Measurements from ENCODE around the gene RAPGEF3. TPM values are rescaled to one million over a fixed set of nuclear protein-coding genes. Genes with fewer than 3 reads are reported as not detected.

RAPGEF3 gene
- total and polyA plus RNA-seq, 4 donors, result 8.3 to 40.4 (median 18.9) TPM

- H3K9ac ChIP-seq (ENCODE audit: insufficient read depth in 1 of 2, low read length in 2 of 2), result no peak overlapping the region
- WGBS, 2 donors, result 96 to 98% methylated on average over 2 of the region's 2 CpGs
- H3K27ac ChIP-seq (ENCODE audit: low read depth in 1 of 2, low read length in 1 of 2), result no peak overlapping the region
- ATAC-seq (ENCODE audit: insufficient read depth, low FRiP score) (no peak), DNase-seq (no peak)
- no peak for TF ChIP-seq CTCF (IDR thresholded peaks at IDR 0.05; ENCODE audit: control extremely low read depth, extremely low read depth)
- no peaks in the 10 kb centered on the region for H3K27me3 ChIP-seq (ENCODE audit: control insufficient read depth in 3 of 3, insufficient read depth in 3 of 3, low read length in 2 of 3)
- peaks cover 0 to 7% (median 0%) of the 10 kb centered on the region in 5 donors for H3K4me1 ChIP-seq (ENCODE audit: control insufficient read depth in 5 of 5, insufficient read depth in 5 of 5, low read length in 5 of 5)
- no peak overlapping the region for H3K4me3 ChIP-seq
- H3K36me3 ChIP-seq (ENCODE audit: control insufficient read depth in 4 of 4, insufficient read depth in 4 of 4, low read length in 4 of 4), result peaks cover 4 to 11% (median 8%) of the 10 kb centered on the region in 4 donors
- H3K9me3 ChIP-seq (ENCODE audit: control insufficient read depth in 4 of 4, insufficient read depth in 3 of 4, low read length in 3 of 4), result no peaks in the 10 kb centered on the region
Measured at GRCh38 chr12:47700263-47700662, 58.4 kb downstream of the RAPGEF3 start.

- 93 to 94% methylated on average over 7 of the region's 7 CpGs for whole genome bisulfite sequencing, 2 donors
- no peaks in the 10 kb centered on the region for H3K27me3 ChIP-seq (ENCODE audit: control insufficient read depth in 3 of 3, insufficient read depth in 3 of 3, low read length in 2 of 3)
- peaks cover 4 to 15% (median 11%) of the 10 kb centered on the region in 4 donors for H3K36me3 ChIP-seq (ENCODE audit: control insufficient read depth in 4 of 4, insufficient read depth in 4 of 4, low read length in 4 of 4)
- H3K4me3 ChIP-seq, result no peak overlapping the region
- H3K4me1 ChIP-seq (ENCODE audit: control insufficient read depth in 5 of 5, insufficient read depth in 5 of 5, low read length in 5 of 5), result no peaks in the 10 kb centered on the region
- ATAC-seq (ENCODE audit: insufficient read depth, low FRiP score) (no peak), DNase-seq (no peak)
- H3K9ac ChIP-seq (ENCODE audit: insufficient read depth in 1 of 2, low read length in 2 of 2), result no peak overlapping the region
- no peaks in the 10 kb centered on the region for H3K9me3 ChIP-seq (ENCODE audit: control insufficient read depth in 4 of 4, insufficient read depth in 3 of 4, low read length in 3 of 4)
- TF ChIP-seq CTCF (IDR thresholded peaks at IDR 0.05; ENCODE audit: control extremely low read depth, extremely low read depth), result no peak
- H3K27ac ChIP-seq (ENCODE audit: low read depth in 1 of 2, low read length in 1 of 2), result no peak overlapping the region
Measured at GRCh38 chr12:47698631-47699030, 60.0 kb downstream of the RAPGEF3 start.

GRCh38 chr12:47698055-47698454 lies 60.6 kb downstream of the RAPGEF3 start:
- H3K9me3 ChIP-seq (ENCODE audit: control insufficient read depth in 4 of 4, insufficient read depth in 3 of 4, low read length in 3 of 4), result no peaks in the 10 kb centered on the region
- H3K27me3 ChIP-seq (ENCODE audit: control insufficient read depth in 3 of 3, insufficient read depth in 3 of 3, low read length in 2 of 3), result no peaks in the 10 kb centered on the region
- ATAC-seq (ENCODE audit: insufficient read depth, low FRiP score) (no peak), DNase-seq (no peak)
- 37 to 76% methylated on average over 4 of the region's 4 CpGs for WGBS, 2 donors
- H3K36me3 ChIP-seq (ENCODE audit: control insufficient read depth in 4 of 4, insufficient read depth in 4 of 4, low read length in 4 of 4), result peaks cover 4 to 18% (median 11%) of the 10 kb centered on the region in 4 donors
- no peak overlapping the region for H3K4me3 ChIP-seq
- no peaks in the 10 kb centered on the region for H3K4me1 ChIP-seq (ENCODE audit: control insufficient read depth in 5 of 5, insufficient read depth in 5 of 5, low read length in 5 of 5)
- TF ChIP-seq CTCF (IDR thresholded peaks at IDR 0.05; ENCODE audit: control extremely low read depth, extremely low read depth), result no peak
- H3K27ac ChIP-seq (ENCODE audit: low read depth in 1 of 2, low read length in 1 of 2), result no peak overlapping the region
- H3K9ac ChIP-seq (ENCODE audit: insufficient read depth in 1 of 2, low read length in 2 of 2), result no peak overlapping the region

- WGBS, 2 donors, result 92 to 95% methylated on average over 2 of the region's 2 CpGs
- Histone ChIP-seq H3K9ac (ENCODE audit: insufficient read depth in 1 of 2, low read length in 2 of 2) (no peak overlapping the region), H3K4me1 (ENCODE audit: control insufficient read depth in 5 of 5, insufficient read depth in 5 of 5, low read length in 5 of 5) (no peaks in the 10 kb centered on the region), H3K36me3 (ENCODE audit: control insufficient read depth in 4 of 4, insufficient read depth in 4 of 4, low read length in 4 of 4) (peaks cover 6 to 22% (median 9%) of the 10 kb centered on the region in 4 donors), H3K9me3 (ENCODE audit: control insufficient read depth in 4 of 4, insufficient read depth in 3 of 4, low read length in 3 of 4) (no peaks in the 10 kb centered on the region), H3K27ac (ENCODE audit: low read depth in 1 of 2, low read length in 1 of 2) (no peak overlapping the region), H3K4me3 (no peak overlapping the region), H3K27me3 (ENCODE audit: control insufficient read depth in 3 of 3, insufficient read depth in 3 of 3, low read length in 2 of 3) (no peaks in the 10 kb centered on the region)
- no peak for ATAC-seq (ENCODE audit: insufficient read depth, low FRiP score)
- no peak for DNase-seq
- no peak for TF ChIP-seq CTCF (IDR thresholded peaks at IDR 0.05; ENCODE audit: control extremely low read depth, extremely low read depth)
Measured at GRCh38 chr12:47689215-47689614, 69.5 kb downstream of the RAPGEF3 start.

All from lung (tissue), 12 donors.